ENCODE results near the gene SLC6A19. TPM values are rescaled to one million over a fixed set of nuclear protein-coding genes. Genes with fewer than 3 reads are reported as not detected.
"Not testable (repeated sequence)": the region's sequence is repeated elsewhere in the genome, so short reads cannot be mapped to it uniquely, and the experiment has no call there.

The SLC6A19 gene
- total and polyA plus RNA-seq, 8 donors, result 0.13 to 5.5 (median 0.43) TPM; not detected in 3

- peak in 1 of 2 donors; percentile 36 for DNase-seq
- 28 to 46% (median 40%) methylated on average over 14 of the region's 14 CpGs for whole genome bisulfite sequencing, 5 donors
- H3K36me3 ChIP-seq, result no peaks in the 10 kb centered on the region
- no peak overlapping the region for H3K27ac ChIP-seq
- no peak overlapping the region for H3K4me3 ChIP-seq
- no peak for TF ChIP-seq CTCF (IDR thresholded peaks at IDR 0.05)
- TF ChIP-seq POLR2A (IDR thresholded peaks at IDR 0.05), result no peak
- no peak for TF ChIP-seq POLR2AphosphoS5 (IDR thresholded peaks at IDR 0.05)
- no peak for TF ChIP-seq EP300 (IDR thresholded peaks at IDR 0.05)
- H3K9me3 ChIP-seq, result no peaks in the 10 kb centered on the region
- intact Hi-C loops (cut with DNase I; ENCODE audit: low total_unique reads), result no loop called here
- H3K4me1 ChIP-seq, result no peaks in the 10 kb centered on the region
- peaks cover 0 to 71% (median 0%) of the 10 kb centered on the region in 3 donors for H3K27me3 ChIP-seq
Observed at GRCh38 chr5:1227667-1228066, 26.3 kb downstream of the SLC6A19 start.

DNA sequence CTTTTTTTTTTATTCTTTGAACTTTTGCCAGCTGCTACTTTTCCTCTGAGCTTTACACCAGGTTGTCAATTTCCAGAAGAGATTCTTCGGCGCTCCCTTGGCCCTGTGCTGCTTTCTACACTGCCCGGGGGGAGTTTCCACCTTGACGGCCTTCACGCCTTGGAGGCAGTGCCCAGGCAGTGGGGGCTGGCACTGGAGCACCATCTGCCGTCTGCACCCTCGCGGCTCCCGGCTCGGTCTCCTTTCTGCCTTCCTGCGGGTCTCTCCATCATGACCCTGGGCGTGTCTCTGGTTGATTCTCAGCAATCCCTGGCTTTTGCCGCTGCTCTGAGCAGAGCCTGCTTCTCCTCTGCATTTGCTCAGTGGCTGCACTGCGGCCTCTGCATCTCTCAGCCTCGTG lies 26.7 kb downstream of the SLC6A19 start:
- no peak for DNase-seq
- 56 to 81% (median 60%) methylated on average over 15 of the region's 15 CpGs for WGBS, 5 donors
- Histone ChIP-seq H3K27ac (no peak overlapping the region), H3K36me3 (no peaks in the 10 kb centered on the region), H3K9me3 (no peaks in the 10 kb centered on the region), H3K4me1 (no peaks in the 10 kb centered on the region), H3K27me3 (peaks cover 0 to 74% (median 0%) of the 10 kb centered on the region in 3 donors), H3K4me3 (no peak overlapping the region)
- intact Hi-C loops (cut with DNase I; ENCODE audit: low total_unique reads), result no loop called here
- TF ChIP-seq EP300 (IDR thresholded peaks at IDR 0.05) (no peak), CTCF (IDR thresholded peaks at IDR 0.05) (no peak)

DNA sequence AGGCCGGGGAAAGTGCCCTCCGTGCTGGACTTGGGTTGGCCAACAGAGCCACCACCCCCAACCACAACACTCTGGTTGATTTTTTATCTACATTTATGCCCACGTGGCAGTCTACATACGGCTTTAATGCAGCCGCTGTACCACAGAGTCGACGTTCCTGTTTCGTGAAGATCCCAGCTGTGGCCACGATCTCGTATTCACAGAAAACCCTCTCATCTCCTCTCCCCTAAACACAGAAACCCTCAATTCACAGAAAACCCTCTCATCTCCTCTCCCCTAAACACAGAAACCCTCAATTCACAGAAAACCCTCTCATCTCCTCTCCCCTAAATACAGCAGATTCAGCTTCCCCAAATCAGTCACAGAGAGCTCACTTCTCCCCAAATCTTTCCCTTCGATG lies 27.6 kb downstream of the SLC6A19 start:
- H3K36me3 ChIP-seq; DNase-seq; H3K9me3 ChIP-seq; intact Hi-C loops (cut with DNase I; ENCODE audit: low total_unique reads); H3K27ac ChIP-seq; H3K4me3 ChIP-seq; H3K4me1 ChIP-seq: not testable (repeated sequence)
- peaks cover 0 to 73% (median 0%) of the 10 kb centered on the region in 3 donors for H3K27me3 ChIP-seq
- WGBS, 5 donors, result 80 to 88% (median 87%) methylated on average over 11 of the region's 11 CpGs

GRCh38 chr5:1229822-1230221 lies 28.4 kb downstream of the SLC6A19 start:
- intact Hi-C loops (cut with DNase I; ENCODE audit: low total_unique reads), result no loop called here
- H3K9me3 ChIP-seq, result peaks cover 0 to 5% (median 3%) of the 10 kb centered on the region in 4 donors
- WGBS, 5 donors, result 35 to 52% (median 42%) methylated on average over 5 to 7 of the region's 7 CpGs
- H3K4me1 ChIP-seq, result no peaks in the 10 kb centered on the region
- no peak overlapping the region for H3K27ac ChIP-seq
- DNase-seq, result no peak
- TF ChIP-seq CTCF (IDR thresholded peaks at IDR 0.05), result no peak
- no peak for TF ChIP-seq EP300 (IDR thresholded peaks at IDR 0.05)
- no peak for TF ChIP-seq POLR2AphosphoS5 (IDR thresholded peaks at IDR 0.05)
- no peak for TF ChIP-seq POLR2A (IDR thresholded peaks at IDR 0.05)
- H3K27me3 ChIP-seq, result peaks cover 0 to 68% (median 0%) of the 10 kb centered on the region in 3 donors
- H3K4me3 ChIP-seq, result no peak overlapping the region
- no peaks in the 10 kb centered on the region for H3K36me3 ChIP-seq

DNA sequence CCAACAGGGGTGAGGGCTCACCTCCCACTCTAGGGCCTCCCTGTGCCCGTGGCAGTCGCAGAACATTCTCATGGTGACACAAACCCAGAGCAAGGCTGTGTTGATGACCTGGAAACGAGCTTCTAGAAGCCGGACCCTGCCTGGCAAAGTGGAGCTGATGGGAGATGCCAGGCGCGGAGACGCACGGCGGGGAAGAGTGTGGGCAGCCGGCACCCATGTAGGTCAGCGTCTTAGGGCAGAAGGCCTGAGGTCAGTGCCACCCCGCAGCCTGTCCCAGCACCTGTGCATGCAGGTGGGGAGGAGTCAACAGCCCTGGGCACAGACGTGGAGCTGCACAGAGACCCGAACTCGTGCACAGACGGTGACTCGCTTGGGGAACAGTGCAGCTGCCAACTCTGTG lies 29.2 kb downstream of the SLC6A19 start:
- no peaks in the 10 kb centered on the region for H3K4me1 ChIP-seq
- no peak overlapping the region for H3K27ac ChIP-seq
- H3K9me3 ChIP-seq, result peaks cover 0 to 13% (median 10%) of the 10 kb centered on the region in 4 donors
- DNase-seq, result no peak
- intact Hi-C loops (cut with DNase I; ENCODE audit: low total_unique reads), result no loop called here
- peaks cover 0 to 66% (median 0%) of the 10 kb centered on the region in 3 donors for H3K27me3 ChIP-seq
- WGBS, 5 donors, result 81 to 87% (median 84%) methylated on average over 16 to 17 of the region's 17 CpGs
- TF ChIP-seq EP300 (IDR thresholded peaks at IDR 0.05) (no peak), POLR2AphosphoS5 (IDR thresholded peaks at IDR 0.05) (no peak), CTCF (IDR thresholded peaks at IDR 0.05) (no peak), POLR2A (IDR thresholded peaks at IDR 0.05) (no peak)
- no peaks in the 10 kb centered on the region for H3K36me3 ChIP-seq
- no peak overlapping the region for H3K4me3 ChIP-seq

Data from stomach (tissue), 9 donors.